ENCODE data around the gene ATP5MC3.

The ATP5MC3 gene

GRCh38 chr2:175158894-175159293 is 22.6 kb downstream of the ATP5MC3 start:
- H4K20me1 ChIP-seq (ENCODE audit: control insufficient read depth, insufficient read depth, low read depth, low read length) = peaks cover 23% of the 10 kb centered on the region

GRCh38 chr2:175156534-175156933 is 25.0 kb downstream of the ATP5MC3 start:
- H3F3A ChIP-seq (ENCODE audit: control insufficient read depth, insufficient read depth) = no peaks in the 10 kb centered on the region
- H3K27me3 ChIP-seq (ENCODE audit: control insufficient read depth, low read length) = no peaks in the 10 kb centered on the region
- H3K9me3 ChIP-seq (ENCODE audit: control insufficient read depth, insufficient read depth, low read length) = no peaks in the 10 kb centered on the region
- H3K36me3 ChIP-seq (ENCODE audit: control insufficient read depth, low read length) = peaks cover 16% of the 10 kb centered on the region
- no peak overlapping the region for H3K4me3 ChIP-seq (ENCODE audit: low read length)
- H3K9me2 ChIP-seq (replicated peaks; ENCODE audit: control insufficient read depth, low read length) = no peaks in the 10 kb centered on the region
- H4K20me1 ChIP-seq (ENCODE audit: control insufficient read depth, insufficient read depth, low read depth, low read length) = peaks cover 21% of the 10 kb centered on the region
- peaks cover 96% of the 10 kb centered on the region for H3K79me2 ChIP-seq (ENCODE audit: control insufficient read depth, low read length)
- no peak overlapping the region for H3K27ac ChIP-seq (ENCODE audit: low read depth, low read length)
- H3K4me2 ChIP-seq (ENCODE audit: low read length) = no peak overlapping the region
- H3K4me1 ChIP-seq (ENCODE audit: control insufficient read depth, low read length) = no peaks in the 10 kb centered on the region
- no peak for TF ChIP-seq CTCF (IDR thresholded peaks at IDR 0.05; ENCODE audit: low read depth, low read length, poor library complexity, severe bottlenecking)
- TF ChIP-seq EZH2phosphoT487 (IDR thresholded peaks at IDR 0.05; ENCODE audit: borderline replicate concordance, low read length) = no peak

More at GRCh38 chr2:175158894-175159293, 22.6 kb downstream of the ATP5MC3 start:
- peaks cover 96% of the 10 kb centered on the region for H3K79me2 ChIP-seq (ENCODE audit: control insufficient read depth, low read length)
- H3K36me3 ChIP-seq (ENCODE audit: control insufficient read depth, low read length) = peaks cover 19% of the 10 kb centered on the region
- H3K4me2 ChIP-seq (ENCODE audit: low read length) = no peak overlapping the region
- H3K27ac ChIP-seq (ENCODE audit: low read depth, low read length) = no peak overlapping the region
- TF ChIP-seq EZH2phosphoT487 (IDR thresholded peaks at IDR 0.05; ENCODE audit: borderline replicate concordance, low read length) (no peak), CTCF (IDR thresholded peaks at IDR 0.05; ENCODE audit: low read depth, low read length, poor library complexity, severe bottlenecking) (no peak)
- no peaks in the 10 kb centered on the region for H3K27me3 ChIP-seq (ENCODE audit: control insufficient read depth, low read length)
- peaks cover 2% of the 10 kb centered on the region; the same call in 1 of the 2 replicates for H3F3A ChIP-seq (ENCODE audit: control insufficient read depth, insufficient read depth)
- no peaks in the 10 kb centered on the region for H3K4me1 ChIP-seq (ENCODE audit: control insufficient read depth, low read length)
- no peaks in the 10 kb centered on the region for H3K9me2 ChIP-seq (replicated peaks; ENCODE audit: control insufficient read depth, low read length)
- H3K4me3 ChIP-seq (ENCODE audit: low read length) = no peak overlapping the region
- H3K9me3 ChIP-seq (ENCODE audit: control insufficient read depth, insufficient read depth, low read length) = no peaks in the 10 kb centered on the region

- Histone ChIP-seq H3K9me3 (ENCODE audit: control insufficient read depth, insufficient read depth, low read length) (no peaks in the 10 kb centered on the region), H3K36me3 (ENCODE audit: control insufficient read depth, low read length) (peaks cover 27% of the 10 kb centered on the region), H3K27me3 (ENCODE audit: control insufficient read depth, low read length) (no peaks in the 10 kb centered on the region), H3K79me2 (ENCODE audit: control insufficient read depth, low read length) (peaks cover 95% of the 10 kb centered on the region), H3F3A (ENCODE audit: control insufficient read depth, insufficient read depth) (no peaks in the 10 kb centered on the region), H3K4me1 (ENCODE audit: control insufficient read depth, low read length) (no peaks in the 10 kb centered on the region), H4K20me1 (ENCODE audit: control insufficient read depth, insufficient read depth, low read depth, low read length) (peaks cover 12% of the 10 kb centered on the region), H3K27ac (ENCODE audit: low read depth, low read length) (no peak overlapping the region), H3K9me2 (replicated peaks; ENCODE audit: control insufficient read depth, low read length) (no peaks in the 10 kb centered on the region), H3K4me3 (ENCODE audit: low read length) (no peak overlapping the region), H3K4me2 (ENCODE audit: low read length) (no peak overlapping the region)
- TF ChIP-seq EZH2phosphoT487 (IDR thresholded peaks at IDR 0.05; ENCODE audit: borderline replicate concordance, low read length) (no peak), CTCF (IDR thresholded peaks at IDR 0.05; ENCODE audit: low read depth, low read length, poor library complexity, severe bottlenecking) (no peak)
Measured at GRCh38 chr2:175154661-175155082, 26.8 kb downstream of the ATP5MC3 start.

All from DOHH2 (cell line).